ENCODE measurements around the gene RXFP4.

Gene RXFP4

DNA sequence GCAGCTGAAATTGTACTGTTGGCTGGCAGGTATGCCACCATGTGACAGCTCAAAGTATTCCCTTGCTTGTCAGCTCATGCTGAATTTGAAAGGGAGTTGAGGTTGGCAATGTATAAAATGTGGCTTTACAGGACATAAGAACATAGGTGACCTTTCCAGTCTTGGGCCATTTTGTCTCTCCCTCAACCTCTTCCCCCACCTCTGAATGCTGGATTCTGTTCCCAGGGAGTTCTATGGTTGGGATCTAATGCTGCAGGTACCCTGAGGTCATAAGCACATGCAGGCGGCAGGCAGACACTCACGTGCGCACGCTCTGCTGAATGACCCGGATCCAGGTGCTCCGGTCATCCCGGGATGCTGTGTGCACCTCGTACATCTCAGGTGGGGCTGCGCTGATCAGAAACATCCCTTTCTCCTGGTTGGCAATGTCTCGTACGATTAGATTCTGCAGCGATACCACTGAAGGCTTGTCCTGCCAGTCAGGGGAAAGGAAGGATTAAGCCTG is 16.0 kb downstream of the RXFP4 start:
- no peaks in the 10 kb centered on the region for H3K27me3 ChIP-seq (ENCODE audit: insufficient read depth, low read length)
- peaks cover 29% of the 10 kb centered on the region for H3K36me3 ChIP-seq (ENCODE audit: insufficient read depth, low read length)
- peaks cover 18% of the 10 kb centered on the region for H3K4me1 ChIP-seq (ENCODE audit: control insufficient read depth, insufficient read depth, low read length, unreplicated experiment)
- no peak overlapping the region for H3K27ac ChIP-seq (ENCODE audit: low read depth, low read length)
- H3K4me3 ChIP-seq (ENCODE audit: low read depth, low read length): no peak overlapping the region
- H3K79me2 ChIP-seq (ENCODE audit: control insufficient read depth, insufficient read depth, low read length, unreplicated experiment): peaks cover 8% of the 10 kb centered on the region
- H2AFZ ChIP-seq (ENCODE audit: low read length, unreplicated experiment): no peak overlapping the region

DNA sequence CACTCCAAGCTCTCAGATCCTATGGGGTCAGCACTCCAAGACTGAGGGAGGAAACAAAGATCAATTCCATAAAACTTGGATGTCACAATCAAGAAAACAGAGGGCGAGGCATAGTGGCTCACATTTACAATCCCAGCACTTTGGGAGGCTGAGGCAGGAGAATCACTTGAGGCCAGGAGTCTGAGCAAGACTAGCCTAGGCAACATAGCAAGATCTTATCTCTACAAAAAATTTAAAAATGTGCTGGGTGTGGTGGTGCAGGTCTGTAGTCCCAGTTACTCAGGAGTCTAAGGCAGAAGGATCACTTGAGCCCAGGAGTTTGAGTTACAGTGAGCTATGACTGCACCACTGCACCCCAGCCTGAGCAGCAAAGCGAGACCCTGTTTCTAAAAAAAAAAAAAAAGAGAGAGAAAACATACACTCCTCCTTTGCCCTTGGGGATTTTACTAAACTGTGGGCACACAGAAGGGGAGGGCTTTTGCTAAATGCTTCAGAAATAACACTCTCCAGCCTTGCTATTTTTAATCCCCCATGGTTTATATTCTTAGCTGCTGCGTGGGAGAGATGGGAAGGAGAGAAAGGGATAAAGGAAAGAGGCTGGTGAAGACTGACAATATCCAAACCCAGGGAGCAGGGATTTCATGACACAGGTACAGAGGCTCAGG is 18.8 kb downstream of the RXFP4 start:
- H3K4me1 ChIP-seq (ENCODE audit: control insufficient read depth, insufficient read depth, low read length, unreplicated experiment): peaks cover 23% of the 10 kb centered on the region
- no peaks in the 10 kb centered on the region for H3K27me3 ChIP-seq (ENCODE audit: insufficient read depth, low read length)
- peaks cover 8% of the 10 kb centered on the region for H3K79me2 ChIP-seq (ENCODE audit: control insufficient read depth, insufficient read depth, low read length, unreplicated experiment)
- H3K4me3 ChIP-seq (ENCODE audit: low read depth, low read length): no peak overlapping the region
- peaks cover 27% of the 10 kb centered on the region for H3K36me3 ChIP-seq (ENCODE audit: insufficient read depth, low read length)
- no peak overlapping the region for H2AFZ ChIP-seq (ENCODE audit: low read length, unreplicated experiment)
- H3K27ac ChIP-seq (ENCODE audit: low read depth, low read length): peak overlapping the region; percentile 36; the same call in 1 of the 2 replicates

DNA sequence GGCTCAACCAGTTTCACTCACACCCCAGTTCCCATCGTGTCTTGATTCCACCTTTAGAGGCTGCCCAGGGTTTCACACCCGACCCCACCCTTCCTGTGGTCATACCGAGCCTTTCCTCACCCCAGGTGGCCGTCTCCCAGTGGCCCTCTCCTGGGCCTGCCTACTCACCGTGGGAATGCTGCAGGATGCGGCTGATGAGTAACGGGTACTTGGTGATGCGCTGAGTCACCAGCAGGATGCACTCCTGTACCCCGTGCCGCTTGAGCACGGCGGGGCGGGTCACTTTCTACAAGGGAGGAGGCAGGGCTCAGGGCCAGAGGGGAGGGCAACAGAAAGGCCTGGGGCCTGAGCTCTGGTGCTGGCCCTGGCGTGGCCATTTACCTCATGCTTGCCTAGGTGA is 20.5 kb downstream of the RXFP4 start:
- H3K4me1 ChIP-seq (ENCODE audit: control insufficient read depth, insufficient read depth, low read length, unreplicated experiment): peaks cover 24% of the 10 kb centered on the region
- no peak overlapping the region for H2AFZ ChIP-seq (ENCODE audit: low read length, unreplicated experiment)
- H3K4me3 ChIP-seq (ENCODE audit: low read depth, low read length): no peak overlapping the region
- peaks cover 8% of the 10 kb centered on the region for H3K79me2 ChIP-seq (ENCODE audit: control insufficient read depth, insufficient read depth, low read length, unreplicated experiment)
- H3K36me3 ChIP-seq (ENCODE audit: insufficient read depth, low read length): peaks cover 26% of the 10 kb centered on the region
- H3K27ac ChIP-seq (ENCODE audit: low read depth, low read length): peak overlapping the region; percentile 81
- no peaks in the 10 kb centered on the region for H3K27me3 ChIP-seq (ENCODE audit: insufficient read depth, low read length)

- Histone ChIP-seq H2AFZ (ENCODE audit: low read length, unreplicated experiment) (no peak overlapping the region), H3K4me3 (ENCODE audit: low read depth, low read length) (no peak overlapping the region), H3K27me3 (ENCODE audit: insufficient read depth, low read length) (no peaks in the 10 kb centered on the region), H3K79me2 (ENCODE audit: control insufficient read depth, insufficient read depth, low read length, unreplicated experiment) (peaks cover 11% of the 10 kb centered on the region), H3K36me3 (ENCODE audit: insufficient read depth, low read length) (peaks cover 18% of the 10 kb centered on the region), H3K4me1 (ENCODE audit: control insufficient read depth, insufficient read depth, low read length, unreplicated experiment) (peaks cover 31% of the 10 kb centered on the region), H3K27ac (ENCODE audit: low read depth, low read length) (peak overlapping the region; percentile 40)
Measured at GRCh38 chr1:155962599-155963211, 21.3 kb downstream of the RXFP4 start.

GRCh38 chr1:155964193-155964592 is 22.8 kb downstream of the RXFP4 start:
- Histone ChIP-seq H3K4me1 (ENCODE audit: control insufficient read depth, insufficient read depth, low read length, unreplicated experiment) (peaks cover 45% of the 10 kb centered on the region), H3K79me2 (ENCODE audit: control insufficient read depth, insufficient read depth, low read length, unreplicated experiment) (peaks cover 25% of the 10 kb centered on the region), H3K27ac (ENCODE audit: low read depth, low read length) (no peak overlapping the region)

GRCh38 chr1:155966135-155966534 is 24.7 kb downstream of the RXFP4 start:
- Histone ChIP-seq H3K27ac (ENCODE audit: low read depth, low read length) (no peak overlapping the region), H3K27me3 (ENCODE audit: insufficient read depth, low read length) (no peaks in the 10 kb centered on the region), H3K79me2 (ENCODE audit: control insufficient read depth, insufficient read depth, low read length, unreplicated experiment) (peaks cover 36% of the 10 kb centered on the region), H2AFZ (ENCODE audit: low read length, unreplicated experiment) (no peak overlapping the region), H3K36me3 (ENCODE audit: insufficient read depth, low read length) (peaks cover 13% of the 10 kb centered on the region; the same call in 1 of the 2 replicates), H3K4me3 (ENCODE audit: low read depth, low read length) (no peak overlapping the region), H3K4me1 (ENCODE audit: control insufficient read depth, insufficient read depth, low read length, unreplicated experiment) (peaks cover 57% of the 10 kb centered on the region)

More at GRCh38 chr1:155964193-155964592, 22.8 kb downstream of the RXFP4 start:
- Histone ChIP-seq H3K4me3 (ENCODE audit: low read depth, low read length) (no peak overlapping the region), H3K27me3 (ENCODE audit: insufficient read depth, low read length) (no peaks in the 10 kb centered on the region), H2AFZ (ENCODE audit: low read length, unreplicated experiment) (no peak overlapping the region), H3K36me3 (ENCODE audit: insufficient read depth, low read length) (peaks cover 18% of the 10 kb centered on the region)

GRCh38 chr1:155966750-155967149 is 25.3 kb downstream of the RXFP4 start:
- H3K79me2 ChIP-seq (ENCODE audit: control insufficient read depth, insufficient read depth, low read length, unreplicated experiment): peaks cover 34% of the 10 kb centered on the region
- H2AFZ ChIP-seq (ENCODE audit: low read length, unreplicated experiment): no peak overlapping the region
- H3K4me3 ChIP-seq (ENCODE audit: low read depth, low read length): no peak overlapping the region
- H3K4me1 ChIP-seq (ENCODE audit: control insufficient read depth, insufficient read depth, low read length, unreplicated experiment): peaks cover 53% of the 10 kb centered on the region
- H3K36me3 ChIP-seq (ENCODE audit: insufficient read depth, low read length): peaks cover 13% of the 10 kb centered on the region; the same call in 1 of the 2 replicates
- no peak overlapping the region for H3K27ac ChIP-seq (ENCODE audit: low read depth, low read length)
- no peaks in the 10 kb centered on the region for H3K27me3 ChIP-seq (ENCODE audit: insufficient read depth, low read length)

DNA sequence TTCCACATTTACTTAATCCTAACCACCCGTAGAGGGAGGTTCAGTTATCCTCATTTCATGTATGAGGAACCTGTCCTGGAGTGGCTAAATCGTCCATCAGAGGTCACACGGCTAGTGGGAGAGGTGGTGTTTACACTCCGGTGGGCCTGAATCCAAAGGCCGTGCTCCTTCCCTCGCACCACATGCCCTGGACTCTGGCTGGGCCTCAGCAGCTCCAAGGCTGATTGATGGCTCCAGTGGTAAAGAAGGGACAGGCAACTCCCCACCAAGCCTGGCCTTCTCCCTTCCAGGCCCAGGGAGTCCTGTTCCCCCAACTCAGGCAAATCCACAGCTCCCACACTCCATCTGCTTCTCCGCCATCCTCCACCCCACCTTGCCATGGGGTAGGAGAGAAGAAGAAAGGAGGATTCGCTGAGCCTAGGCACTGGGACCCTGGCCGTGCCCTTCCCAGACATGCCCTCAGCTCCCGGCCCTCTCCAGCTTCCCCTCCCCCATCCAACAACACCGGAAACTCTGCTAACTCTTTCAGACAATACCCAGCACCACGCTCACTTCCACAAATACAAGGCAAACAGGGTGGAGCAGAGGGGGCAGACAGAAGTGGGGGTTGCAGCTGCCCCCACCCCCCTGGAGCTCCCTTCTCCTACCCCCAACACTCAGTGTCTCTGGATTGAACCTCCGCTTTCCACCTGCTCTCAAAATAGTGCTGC is 26.1 kb downstream of the RXFP4 start:
- Histone ChIP-seq H2AFZ (ENCODE audit: low read length, unreplicated experiment) (no peak overlapping the region), H3K4me1 (ENCODE audit: control insufficient read depth, insufficient read depth, low read length, unreplicated experiment) (peaks cover 54% of the 10 kb centered on the region), H3K36me3 (ENCODE audit: insufficient read depth, low read length) (peaks cover 13% of the 10 kb centered on the region; the same call in 1 of the 2 replicates), H3K27ac (ENCODE audit: low read depth, low read length) (no peak overlapping the region), H3K79me2 (ENCODE audit: control insufficient read depth, insufficient read depth, low read length, unreplicated experiment) (peaks cover 41% of the 10 kb centered on the region), H3K27me3 (ENCODE audit: insufficient read depth, low read length) (no peaks in the 10 kb centered on the region), H3K4me3 (ENCODE audit: low read depth, low read length) (no peak overlapping the region)

GRCh38 chr1:155968051-155968400 is 26.6 kb downstream of the RXFP4 start:
- no peaks in the 10 kb centered on the region for H3K27me3 ChIP-seq (ENCODE audit: insufficient read depth, low read length)
- H3K4me3 ChIP-seq (ENCODE audit: low read depth, low read length): no peak overlapping the region
- H3K36me3 ChIP-seq (ENCODE audit: insufficient read depth, low read length): peaks cover 16% of the 10 kb centered on the region; the same call in 1 of the 2 replicates
- no peak overlapping the region for H3K27ac ChIP-seq (ENCODE audit: low read depth, low read length)
- H2AFZ ChIP-seq (ENCODE audit: low read length, unreplicated experiment): no peak overlapping the region
- peaks cover 54% of the 10 kb centered on the region for H3K4me1 ChIP-seq (ENCODE audit: control insufficient read depth, insufficient read depth, low read length, unreplicated experiment)
- H3K79me2 ChIP-seq (ENCODE audit: control insufficient read depth, insufficient read depth, low read length, unreplicated experiment): peaks cover 47% of the 10 kb centered on the region

DNA sequence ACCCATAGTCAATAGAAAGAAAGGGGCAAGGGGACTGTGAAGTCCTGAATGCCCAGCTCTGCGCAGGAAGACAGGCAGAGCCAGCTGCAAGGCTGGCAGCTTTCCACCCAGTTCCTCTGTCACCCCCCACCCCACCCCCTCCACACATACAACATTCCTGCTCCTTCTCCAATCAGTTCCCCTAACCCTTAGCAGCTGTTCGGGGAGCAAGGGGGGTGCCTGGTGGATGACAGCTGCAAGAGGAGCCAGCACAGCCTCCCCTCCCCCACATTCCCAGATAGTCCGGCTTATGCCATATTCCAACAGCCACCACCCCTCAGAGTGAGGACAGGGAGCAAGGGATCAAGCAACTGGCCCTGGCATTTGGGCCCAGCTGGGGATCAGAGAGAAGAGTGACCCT is 27.2 kb downstream of the RXFP4 start:
- H3K4me1 ChIP-seq (ENCODE audit: control insufficient read depth, insufficient read depth, low read length, unreplicated experiment): peaks cover 56% of the 10 kb centered on the region
- peaks cover 17% of the 10 kb centered on the region; the same call in 1 of the 2 replicates for H3K36me3 ChIP-seq (ENCODE audit: insufficient read depth, low read length)
- H3K27ac ChIP-seq (ENCODE audit: low read depth, low read length): peak overlapping the region; percentile 21; the same call in 1 of the 2 replicates
- H3K79me2 ChIP-seq (ENCODE audit: control insufficient read depth, insufficient read depth, low read length, unreplicated experiment): peaks cover 50% of the 10 kb centered on the region
- H3K4me3 ChIP-seq (ENCODE audit: low read depth, low read length): no peak overlapping the region
- H3K27me3 ChIP-seq (ENCODE audit: insufficient read depth, low read length): no peaks in the 10 kb centered on the region
- H2AFZ ChIP-seq (ENCODE audit: low read length, unreplicated experiment): no peak overlapping the region

Measured in ACC112 (cell line).